DND-41 (cell line): ENCODE results near the gene VSTM5.

Source experiments
- EZH2 ChIP-seq: IDR thresholded peaks from 3 replicates; pipeline ENCODE4 v1.6.1; 2012; ENCODE audit warnings: borderline replicate concordance, low read depth, mild to moderate bottlenecking, moderate library complexity, low read length, inconsistent platforms; ENCODE audit not compliant: severe bottlenecking
- TF ChIP-seq, protein P1 (sequence below): IDR thresholded peaks from 2 replicates; pipeline ENCODE4 v1.5.1; 2012; ENCODE audit warnings: borderline replicate concordance, low read length, moderate library complexity, mild to moderate bottlenecking; ENCODE audit not compliant: poor library complexity, severe bottlenecking; ENCODE audit errors: extremely low read depth

DNA sequence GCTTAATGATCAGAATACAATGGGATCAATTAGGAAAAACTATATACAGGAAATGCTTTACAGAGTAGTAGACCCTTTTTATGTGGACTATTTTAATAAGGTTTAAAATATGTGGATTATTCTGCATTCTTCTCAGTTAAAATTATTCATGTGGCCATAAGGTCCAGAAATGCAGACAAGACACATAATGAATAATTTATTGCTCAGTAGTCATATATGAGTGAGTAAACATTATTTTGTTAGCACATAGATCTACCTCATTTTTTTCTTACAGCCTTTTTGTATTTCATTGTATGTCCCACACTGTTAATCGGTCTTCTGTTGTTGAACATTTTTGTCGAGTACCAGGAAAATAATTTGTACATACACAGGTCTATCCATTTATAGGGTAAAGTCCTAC lies 45.5 kb downstream of the VSTM5 start:
- TF ChIP-seq, protein P1, sequence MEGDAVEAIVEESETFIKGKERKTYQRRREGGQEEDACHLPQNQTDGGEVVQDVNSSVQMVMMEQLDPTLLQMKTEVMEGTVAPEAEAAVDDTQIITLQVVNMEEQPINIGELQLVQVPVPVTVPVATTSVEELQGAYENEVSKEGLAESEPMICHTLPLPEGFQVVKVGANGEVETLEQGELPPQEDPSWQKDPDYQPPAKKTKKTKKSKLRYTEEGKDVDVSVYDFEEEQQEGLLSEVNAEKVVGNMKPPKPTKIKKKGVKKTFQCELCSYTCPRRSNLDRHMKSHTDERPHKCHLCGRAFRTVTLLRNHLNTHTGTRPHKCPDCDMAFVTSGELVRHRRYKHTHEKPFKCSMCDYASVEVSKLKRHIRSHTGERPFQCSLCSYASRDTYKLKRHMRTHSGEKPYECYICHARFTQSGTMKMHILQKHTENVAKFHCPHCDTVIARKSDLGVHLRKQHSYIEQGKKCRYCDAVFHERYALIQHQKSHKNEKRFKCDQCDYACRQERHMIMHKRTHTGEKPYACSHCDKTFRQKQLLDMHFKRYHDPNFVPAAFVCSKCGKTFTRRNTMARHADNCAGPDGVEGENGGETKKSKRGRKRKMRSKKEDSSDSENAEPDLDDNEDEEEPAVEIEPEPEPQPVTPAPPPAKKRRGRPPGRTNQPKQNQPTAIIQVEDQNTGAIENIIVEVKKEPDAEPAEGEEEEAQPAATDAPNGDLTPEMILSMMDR: no peak
- no peak for TF ChIP-seq EZH2
